Measurements from ENCODE around the gene ANAPC13.

The ANAPC13 gene

DNA sequence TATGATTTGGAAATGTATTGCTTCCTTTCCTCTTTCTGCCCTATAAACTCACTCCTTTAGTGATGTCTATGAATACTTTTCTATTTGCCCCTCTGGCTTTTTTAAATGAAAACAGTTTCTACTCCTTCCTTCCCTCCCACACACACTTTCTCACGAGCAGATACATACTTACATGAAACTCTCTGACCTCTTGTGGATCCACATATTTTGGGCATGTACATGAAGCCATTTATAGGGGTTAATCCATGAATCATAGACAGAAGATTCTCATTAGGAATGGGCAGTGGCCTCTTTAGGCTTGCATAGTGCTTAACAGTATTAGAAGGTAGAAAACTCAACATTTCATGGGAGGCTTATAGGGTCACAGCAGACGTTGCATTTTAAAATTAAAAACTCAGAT is 24.8 kb downstream of the ANAPC13 start:
- DNase-seq (ENCODE audit: low spot score), result peak; percentile 38
- POLR2A ChIA-PET (ENCODE audit: low non-redundant PET), result no interaction called here
- TF ChIP-seq, protein P1, sequence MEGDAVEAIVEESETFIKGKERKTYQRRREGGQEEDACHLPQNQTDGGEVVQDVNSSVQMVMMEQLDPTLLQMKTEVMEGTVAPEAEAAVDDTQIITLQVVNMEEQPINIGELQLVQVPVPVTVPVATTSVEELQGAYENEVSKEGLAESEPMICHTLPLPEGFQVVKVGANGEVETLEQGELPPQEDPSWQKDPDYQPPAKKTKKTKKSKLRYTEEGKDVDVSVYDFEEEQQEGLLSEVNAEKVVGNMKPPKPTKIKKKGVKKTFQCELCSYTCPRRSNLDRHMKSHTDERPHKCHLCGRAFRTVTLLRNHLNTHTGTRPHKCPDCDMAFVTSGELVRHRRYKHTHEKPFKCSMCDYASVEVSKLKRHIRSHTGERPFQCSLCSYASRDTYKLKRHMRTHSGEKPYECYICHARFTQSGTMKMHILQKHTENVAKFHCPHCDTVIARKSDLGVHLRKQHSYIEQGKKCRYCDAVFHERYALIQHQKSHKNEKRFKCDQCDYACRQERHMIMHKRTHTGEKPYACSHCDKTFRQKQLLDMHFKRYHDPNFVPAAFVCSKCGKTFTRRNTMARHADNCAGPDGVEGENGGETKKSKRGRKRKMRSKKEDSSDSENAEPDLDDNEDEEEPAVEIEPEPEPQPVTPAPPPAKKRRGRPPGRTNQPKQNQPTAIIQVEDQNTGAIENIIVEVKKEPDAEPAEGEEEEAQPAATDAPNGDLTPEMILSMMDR (conservative IDR thresholded peaks at IDR 0.05; ENCODE audit: low read depth), result no peak
- CTCF ChIA-PET, result interaction anchor here (0.6 kb wide), 1 partner anchor 1714 kb away, joined by 3 read pairs; no protein-coding TSS in a partner anchor
- H3K27ac ChIP-seq, result no peak overlapping the region

DNA sequence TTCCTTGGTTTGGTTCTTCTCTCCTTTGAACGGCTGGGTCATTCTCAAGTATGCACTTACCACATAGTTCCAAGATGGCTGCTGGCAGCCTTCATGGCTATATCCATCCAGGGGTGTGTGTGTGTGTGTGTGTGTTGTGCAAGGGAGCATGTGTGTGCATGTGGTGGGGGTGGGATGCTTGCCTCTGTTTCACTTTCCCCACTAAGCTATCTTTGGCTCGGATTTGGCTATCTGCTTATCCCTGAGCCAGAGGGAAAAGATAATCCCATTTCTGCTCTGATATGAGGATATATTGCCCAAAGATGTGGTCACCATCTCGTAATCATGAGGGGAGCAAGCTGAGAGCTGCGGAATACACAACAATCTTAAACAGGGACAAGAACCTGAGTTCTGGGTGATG is 26.2 kb downstream of the ANAPC13 start:
- CTCF ChIA-PET, result no interaction called here
- H3K27ac ChIP-seq, result no peak overlapping the region
- DNase-seq (ENCODE audit: low spot score), result no peak
- POLR2A ChIA-PET (ENCODE audit: low non-redundant PET), result no interaction called here
- TF ChIP-seq, protein P1 (conservative IDR thresholded peaks at IDR 0.05; ENCODE audit: low read depth), result no peak

GRCh38 chr3:134458406-134458945 is 27.3 kb downstream of the ANAPC13 start:
- CTCF ChIA-PET, result no interaction called here
- TF ChIP-seq, protein P1 (conservative IDR thresholded peaks at IDR 0.05; ENCODE audit: low read depth), result no peak
- POLR2A ChIA-PET (ENCODE audit: low non-redundant PET), result no interaction called here
- no peak overlapping the region for H3K27ac ChIP-seq
- DNase-seq (ENCODE audit: low spot score), result no peak

DNA sequence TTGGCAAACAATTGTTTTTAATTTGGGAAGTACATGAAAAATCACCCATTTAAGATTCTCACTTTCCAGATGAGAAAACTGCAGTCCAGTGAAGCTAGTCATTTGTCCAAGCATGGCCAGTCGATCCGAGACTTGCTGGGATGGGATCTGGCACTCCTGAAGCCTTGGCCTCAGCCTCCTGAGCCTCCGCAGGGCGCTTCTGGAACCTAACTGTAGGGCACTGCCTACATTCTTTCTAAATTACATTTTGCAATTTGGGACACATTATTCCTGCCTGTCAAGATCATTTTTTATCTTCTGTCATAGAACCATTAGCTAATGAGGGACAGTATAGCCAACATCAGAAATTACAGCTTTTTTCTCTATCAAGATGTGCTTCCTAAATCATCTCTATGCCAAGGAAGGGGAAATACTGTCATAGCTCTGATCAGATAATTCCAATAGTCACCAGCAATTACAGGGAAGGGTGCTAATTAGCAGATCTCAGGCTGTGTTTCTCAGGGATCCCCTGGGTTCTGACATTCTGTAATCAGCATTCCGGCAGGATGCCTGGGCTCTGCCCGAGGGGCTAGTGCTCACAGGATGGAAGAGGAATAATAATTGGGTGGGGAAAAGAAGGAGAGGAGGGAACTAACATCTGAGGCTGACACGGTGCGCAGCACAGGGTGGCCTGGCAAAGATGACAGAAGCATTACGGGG is 28.3 kb downstream of the ANAPC13 start:
- H3K27ac ChIP-seq, result no peak overlapping the region
- DNase-seq (ENCODE audit: low spot score), result no peak
- ChIA-PET POLR2A (ENCODE audit: low non-redundant PET) (no interaction called here), CTCF (interaction anchor here (0.5 kb wide), 1 partner anchor 230 kb away, joined by 4 read pairs; no protein-coding TSS in a partner anchor)
- TF ChIP-seq, protein P1 (conservative IDR thresholded peaks at IDR 0.05; ENCODE audit: low read depth), result no peak

DNA sequence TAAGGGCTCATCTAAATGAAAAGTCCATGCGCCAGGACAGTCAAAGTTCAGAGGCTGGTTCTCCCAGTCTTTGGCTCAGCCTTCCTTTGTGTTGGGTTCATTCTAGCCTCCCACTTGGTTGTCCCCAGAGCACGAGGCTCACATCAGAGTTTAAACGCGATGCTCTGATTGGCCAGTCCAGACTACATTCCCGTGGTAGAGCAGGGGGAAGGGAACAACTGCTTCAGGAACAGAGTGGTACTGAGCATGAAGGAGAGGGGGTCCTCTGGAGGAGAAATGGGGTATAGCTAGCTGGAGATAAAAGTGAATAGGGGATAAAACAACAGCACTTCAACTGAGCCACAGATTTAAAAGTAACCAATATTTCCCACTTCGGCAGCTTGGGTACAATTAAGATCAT is 32.2 kb downstream of the ANAPC13 start:
- ChIA-PET POLR2A (ENCODE audit: low non-redundant PET) (no interaction called here), CTCF (interaction anchor here (0.7 kb wide), 1 partner anchor 253 kb away, joined by 3 read pairs; no protein-coding TSS in a partner anchor)
- DNase-seq (ENCODE audit: low spot score), result no peak
- no peak overlapping the region for H3K27ac ChIP-seq
- TF ChIP-seq, protein P1 (conservative IDR thresholded peaks at IDR 0.05; ENCODE audit: low read depth), result no peak

DNA sequence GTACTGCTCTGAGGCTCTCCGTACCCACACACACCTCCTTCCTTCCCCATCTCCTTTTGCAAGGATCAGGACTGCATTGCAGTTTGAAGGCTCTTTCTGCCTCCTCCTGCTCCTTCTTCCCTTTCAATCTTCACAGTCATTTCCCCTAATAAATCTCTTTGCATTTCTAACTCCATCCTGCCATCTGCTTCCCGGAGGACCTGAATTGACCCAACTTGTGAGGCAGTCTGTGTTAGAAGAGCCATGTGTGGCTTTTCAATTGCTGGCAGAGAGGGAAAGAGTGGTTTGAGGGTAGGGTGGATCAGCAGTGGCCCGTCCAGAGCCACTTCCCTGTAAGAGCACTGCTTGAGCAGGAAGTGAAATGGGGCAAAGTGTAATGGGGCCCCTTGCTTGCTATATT is 35.8 kb downstream of the ANAPC13 start:
- ChIA-PET POLR2A (ENCODE audit: low non-redundant PET) (no interaction called here), CTCF (no interaction called here)
- no peak overlapping the region for H3K27ac ChIP-seq
- TF ChIP-seq, protein P1 (conservative IDR thresholded peaks at IDR 0.05; ENCODE audit: low read depth), result no peak
- no peak for DNase-seq (ENCODE audit: low spot score)

Measured in RWPE1 (cell line).